IPS DF 6.9 (cell line): ENCODE measurements around the gene CTNNB1.

ENCODE experiments used
- DNase-seq: peaks from one replicate; pipeline ENCODE4 v3.0.0-alpha.2; 2013; ENCODE audit warnings: low read depth, low spot score
- H3K27ac ChIP-seq: one replicate; pipeline ENCODE4 v1.5.1; 2013; ENCODE audit warnings: low read length, control low read depth
- H3K27me3 ChIP-seq: 2 replicates; pipeline ENCODE4 v1.6.1; 2013; ENCODE audit warnings: mild to moderate bottlenecking, low read length; ENCODE audit not compliant: control insufficient read depth, insufficient read depth
- H3K36me3 ChIP-seq: 2 replicates; pipeline ENCODE4 v1.6.1; 2013; ENCODE audit warnings: low read length; ENCODE audit not compliant: control insufficient read depth, insufficient read depth
- H3K4me1 ChIP-seq: 2 replicates; pipeline ENCODE4 v1.6.1; 2013; ENCODE audit warnings: low read length; ENCODE audit not compliant: control insufficient read depth, insufficient read depth
- H3K4me3 ChIP-seq: 2 replicates; pipeline ENCODE4 v1.5.1; 2013; ENCODE audit warnings: mild to moderate bottlenecking, low read length
- H3K9me3 ChIP-seq: 2 replicates; pipeline ENCODE4 v1.6.1; 2013; ENCODE audit warnings: low read length, inconsistent platforms; ENCODE audit not compliant: control insufficient read depth, insufficient read depth
- WGBS: extraction: QIAGEN DNeasy Blood & Tissue Kit; methylation state at CpG from one replicate; pipeline ENCODE4 v1.1.7; 2013; ENCODE audit warnings: mixed read lengths, missing lambda C conversion rate; ENCODE audit not compliant: insufficient read length, insufficient coverage; 5-methylcytosine and 5-hydroxymethylcytosine counted together

The CTNNB1 gene

DNA sequence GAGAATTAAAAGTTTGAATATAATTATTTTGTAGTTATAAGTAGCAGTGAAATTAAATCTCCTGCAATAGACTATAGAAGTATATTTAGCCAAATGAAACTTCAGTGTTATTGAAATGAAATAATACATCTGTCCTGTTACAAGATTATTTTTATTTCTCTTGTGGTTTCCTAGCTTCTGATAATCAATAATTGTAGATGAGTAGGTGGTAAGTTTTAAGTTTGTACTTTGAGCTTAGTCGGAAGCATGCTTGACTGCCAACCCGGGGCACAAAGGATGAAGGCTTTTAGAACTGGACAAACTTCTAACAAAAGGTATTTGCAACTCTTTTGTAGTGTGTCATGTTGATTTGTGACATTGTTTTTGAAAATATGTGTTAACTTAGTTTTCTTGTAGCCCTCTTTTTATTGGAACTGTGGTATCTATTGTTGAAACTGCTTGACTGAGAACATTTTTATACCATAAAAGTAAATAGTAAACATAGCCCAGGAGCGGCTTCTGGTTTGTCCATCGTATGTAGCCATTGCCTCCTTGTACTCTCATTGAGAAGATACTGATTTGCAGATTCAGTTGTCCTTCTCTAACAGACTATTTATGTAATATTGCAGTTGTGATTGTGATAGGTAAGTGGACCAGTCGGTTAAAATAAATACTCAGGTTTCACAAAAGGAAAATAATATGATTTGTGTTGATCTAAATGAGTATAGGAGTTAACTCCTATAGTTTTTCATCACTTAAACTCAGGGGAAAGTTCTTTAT, 2.9 kb downstream of the CTNNB1 start:
- no CpG with 5 or more reads among the region's 5 CpGs for WGBS
- Histone ChIP-seq H3K4me1 (no peaks in the 10 kb centered on the region; the same call in 1 of the 2 replicates), H3K9me3 (no peaks in the 10 kb centered on the region), H3K27me3 (no peaks in the 10 kb centered on the region), H3K36me3 (no peaks in the 10 kb centered on the region), H3K27ac (no peak overlapping the region), H3K4me3 (no peak overlapping the region)
- DNase-seq: no peak

DNA sequence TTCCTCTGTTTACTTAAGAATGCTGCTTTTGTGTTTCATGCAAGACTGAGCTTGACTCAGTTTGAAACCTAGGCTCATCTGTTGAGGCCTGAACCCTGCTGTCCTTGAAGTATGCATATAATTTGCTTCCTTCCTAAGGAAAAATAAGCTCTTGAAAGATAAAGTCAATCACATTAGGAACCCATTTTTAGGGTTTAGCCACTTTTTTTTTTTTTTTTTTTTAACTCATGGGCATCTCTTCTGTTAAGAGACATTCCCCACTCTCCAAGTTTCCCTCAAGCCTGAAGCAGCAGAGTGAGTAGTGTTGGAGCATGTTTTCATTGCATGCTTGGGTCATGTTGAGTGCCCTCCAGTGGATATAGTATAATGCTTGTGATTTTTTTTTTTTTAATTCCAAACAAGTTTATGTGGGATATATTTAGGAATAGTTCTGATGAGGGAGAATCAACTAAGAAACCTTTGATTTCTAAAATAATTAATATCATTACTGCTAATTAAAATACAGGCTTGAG, 3.6 kb downstream of the CTNNB1 start:
- no peak overlapping the region for H3K4me3 ChIP-seq
- no peak overlapping the region for H3K27ac ChIP-seq
- H3K36me3 ChIP-seq: no peaks in the 10 kb centered on the region
- H3K4me1 ChIP-seq: no peaks in the 10 kb centered on the region; the same call in 1 of the 2 replicates
- no peaks in the 10 kb centered on the region for H3K9me3 ChIP-seq
- H3K27me3 ChIP-seq: no peaks in the 10 kb centered on the region
- no peak for DNase-seq

DNA sequence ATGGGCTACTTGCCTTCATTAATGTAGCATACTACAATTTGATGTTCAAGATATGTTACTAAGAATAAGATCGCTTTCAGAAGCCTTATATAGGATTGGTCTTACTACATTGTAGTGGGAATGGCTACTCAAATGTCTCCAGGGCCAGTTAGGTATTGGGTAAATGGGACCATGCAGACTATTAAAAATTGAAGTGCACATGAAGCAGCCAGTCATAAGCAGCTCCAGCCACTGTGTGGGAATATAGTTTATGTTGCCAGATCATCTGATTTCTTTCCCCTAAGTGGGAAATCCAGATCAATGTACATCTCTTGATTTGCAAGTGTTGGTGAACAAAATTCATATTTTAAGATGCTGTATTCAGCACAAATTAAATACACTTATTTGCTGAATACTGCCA, 5.1 kb downstream of the CTNNB1 start:
- H3K27me3 ChIP-seq: no peaks in the 10 kb centered on the region
- H3K27ac ChIP-seq: no peak overlapping the region
- H3K4me1 ChIP-seq: no peaks in the 10 kb centered on the region; the same call in 1 of the 2 replicates
- DNase-seq: no peak
- WGBS: no CpG with 5 or more reads among the region's 1 CpG
- no peak overlapping the region for H3K4me3 ChIP-seq
- no peaks in the 10 kb centered on the region for H3K9me3 ChIP-seq
- H3K36me3 ChIP-seq: no peaks in the 10 kb centered on the region; the same call in 1 of the 2 replicates

DNA sequence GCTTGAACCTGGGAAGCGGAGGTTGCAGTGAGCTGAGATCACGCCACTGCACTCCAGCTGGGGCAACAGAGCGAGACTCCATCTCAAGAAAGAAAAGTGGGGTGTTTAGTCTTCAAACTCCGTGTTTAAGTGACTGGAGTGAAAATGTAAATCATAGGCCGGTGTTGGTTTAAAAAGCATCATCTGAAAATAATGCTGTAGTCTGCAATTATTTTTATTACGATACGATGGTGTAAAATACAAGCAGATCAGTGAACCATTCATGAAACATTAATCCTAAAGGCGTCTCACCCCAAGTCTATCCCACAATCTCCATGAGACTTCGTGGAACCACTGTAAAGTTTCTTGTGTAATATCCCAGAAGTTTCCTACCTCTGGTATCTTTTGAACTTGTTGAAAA, 6.3 kb downstream of the CTNNB1 start:
- H3K4me1 ChIP-seq: no peaks in the 10 kb centered on the region; the same call in 1 of the 2 replicates

DNA sequence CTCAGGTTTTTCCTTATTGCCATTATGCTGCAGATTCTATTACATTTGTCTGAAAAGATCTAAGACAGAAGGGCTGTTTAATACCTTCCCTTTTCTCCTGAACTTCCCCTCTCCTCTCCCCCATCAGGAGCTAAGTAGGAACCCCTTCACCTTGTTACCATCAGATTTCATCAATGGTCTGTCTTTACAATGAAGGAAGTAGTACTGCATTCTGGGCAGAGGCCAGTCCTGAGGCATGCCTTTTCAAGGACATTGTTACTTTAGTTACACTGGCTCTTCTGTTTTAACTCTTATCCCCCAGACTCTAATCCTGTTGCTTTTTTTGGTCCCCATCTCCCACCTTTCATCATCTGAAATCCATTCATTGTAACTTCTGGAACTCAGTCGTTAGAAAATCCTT, 8.1 kb downstream of the CTNNB1 start:
- no peaks in the 10 kb centered on the region for H3K9me3 ChIP-seq
- H3K36me3 ChIP-seq: no peaks in the 10 kb centered on the region; the same call in 1 of the 2 replicates
- no peaks in the 10 kb centered on the region; the same call in 1 of the 2 replicates for H3K4me1 ChIP-seq
- H3K4me3 ChIP-seq: no peak overlapping the region
- no peaks in the 10 kb centered on the region for H3K27me3 ChIP-seq
- no peak overlapping the region for H3K27ac ChIP-seq
- WGBS: no CpG with 5 or more reads among the region's 1 CpG
- DNase-seq: no peak

More for the DNA sequence above, 6.3 kb downstream of the CTNNB1 start:
- H3K4me3 ChIP-seq: no peak overlapping the region
- no peaks in the 10 kb centered on the region for H3K27me3 ChIP-seq
- no peaks in the 10 kb centered on the region; the same call in 1 of the 2 replicates for H3K36me3 ChIP-seq
- DNase-seq: no peak
- WGBS: no CpG with 5 or more reads among the region's 9 CpGs
- H3K9me3 ChIP-seq: no peaks in the 10 kb centered on the region
- no peak overlapping the region for H3K27ac ChIP-seq

DNA sequence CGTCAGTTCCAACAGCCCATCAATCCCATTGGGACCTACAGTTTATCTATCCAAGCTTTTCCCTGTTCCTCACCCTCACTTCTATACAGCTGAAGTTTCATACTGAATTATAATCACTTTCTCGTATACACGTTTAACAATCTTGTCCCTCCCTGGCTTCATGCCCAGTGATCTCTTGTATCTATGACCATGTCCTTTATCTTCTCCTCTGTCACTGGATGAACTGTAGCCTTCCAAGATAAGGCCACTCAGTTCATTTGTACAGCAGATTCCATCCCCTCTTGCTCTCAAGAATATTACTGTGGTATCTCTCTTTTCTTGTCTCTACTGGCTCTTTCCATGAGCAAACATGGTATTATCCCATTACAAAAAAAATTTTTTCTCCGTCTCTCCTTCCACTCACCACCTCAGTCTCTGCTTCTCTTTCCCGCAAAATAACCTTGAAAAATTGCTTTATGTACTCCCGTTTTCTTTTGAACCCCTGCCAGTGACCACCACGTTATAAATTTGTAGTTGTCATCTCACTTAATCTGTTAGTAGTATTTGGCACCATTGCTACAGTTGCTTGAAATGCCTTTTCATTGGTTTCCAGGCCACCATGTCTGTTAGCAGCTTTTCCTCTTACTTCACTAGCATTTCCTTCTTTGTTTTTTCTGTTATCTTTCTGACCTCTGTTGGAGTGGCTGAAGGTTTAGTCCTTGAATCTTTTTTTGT, 9.4 kb downstream of the CTNNB1 start:
- H3K9me3 ChIP-seq: no peaks in the 10 kb centered on the region
- H3K4me1 ChIP-seq: no peaks in the 10 kb centered on the region; the same call in 1 of the 2 replicates
- WGBS: 100% methylated on average over 3 of the region's 7 CpGs
- DNase-seq: no peak
- no peaks in the 10 kb centered on the region for H3K27me3 ChIP-seq
- no peaks in the 10 kb centered on the region; the same call in 1 of the 2 replicates for H3K36me3 ChIP-seq
- H3K4me3 ChIP-seq: no peak overlapping the region
- no peak overlapping the region for H3K27ac ChIP-seq

DNA sequence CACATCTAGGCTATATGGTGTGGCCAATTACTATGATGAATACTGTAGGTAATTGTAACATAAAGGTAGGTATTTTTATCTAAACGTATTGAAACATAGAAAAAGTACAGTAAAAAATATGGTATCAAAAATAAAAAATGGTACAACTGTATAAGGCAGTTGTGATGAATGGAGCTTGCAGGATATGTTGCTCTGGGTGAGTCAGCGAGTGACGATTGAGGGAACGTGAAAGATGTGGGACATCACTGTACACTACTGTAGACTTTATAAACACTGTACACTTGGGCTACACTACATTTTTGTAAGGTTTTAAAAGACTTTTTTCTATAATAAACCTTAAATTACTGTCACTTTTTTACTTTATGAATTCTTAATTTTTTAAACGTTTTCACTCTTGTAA, 10.3 kb downstream of the CTNNB1 start:
- Histone ChIP-seq H3K9me3 (no peaks in the 10 kb centered on the region), H3K4me3 (no peak overlapping the region), H3K27me3 (no peaks in the 10 kb centered on the region), H3K36me3 (no peaks in the 10 kb centered on the region; the same call in 1 of the 2 replicates), H3K27ac (no peak overlapping the region), H3K4me1 (no peaks in the 10 kb centered on the region; the same call in 1 of the 2 replicates)
- WGBS: 100% methylated on average over 3 of the region's 5 CpGs
- no peak for DNase-seq

DNA sequence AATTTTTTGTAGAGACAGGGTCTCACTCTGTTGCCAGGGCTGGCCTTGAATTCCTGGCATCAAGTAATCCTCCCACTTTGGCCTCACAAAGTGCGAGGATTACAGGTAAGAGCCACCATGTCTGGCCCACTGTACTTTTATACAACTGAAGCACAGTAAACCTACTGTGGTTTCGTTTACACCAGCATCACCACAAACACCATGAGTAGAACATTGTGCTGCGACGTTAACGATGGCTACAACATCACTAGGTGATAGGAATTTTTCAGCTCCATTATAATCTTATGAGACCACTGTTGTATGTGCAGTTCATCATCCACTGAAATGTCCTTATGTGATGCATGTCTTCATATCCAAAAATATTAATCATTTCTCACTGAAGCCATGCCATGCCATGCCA, 11.7 kb downstream of the CTNNB1 start:
- Histone ChIP-seq H3K4me1 (no peaks in the 10 kb centered on the region; the same call in 1 of the 2 replicates), H3K27ac (no peak overlapping the region), H3K9me3 (no peaks in the 10 kb centered on the region), H3K36me3 (no peaks in the 10 kb centered on the region; the same call in 1 of the 2 replicates), H3K27me3 (no peaks in the 10 kb centered on the region), H3K4me3 (no peak overlapping the region)
- no CpG with 5 or more reads among the region's 5 CpGs for WGBS
- no peak for DNase-seq

DNA sequence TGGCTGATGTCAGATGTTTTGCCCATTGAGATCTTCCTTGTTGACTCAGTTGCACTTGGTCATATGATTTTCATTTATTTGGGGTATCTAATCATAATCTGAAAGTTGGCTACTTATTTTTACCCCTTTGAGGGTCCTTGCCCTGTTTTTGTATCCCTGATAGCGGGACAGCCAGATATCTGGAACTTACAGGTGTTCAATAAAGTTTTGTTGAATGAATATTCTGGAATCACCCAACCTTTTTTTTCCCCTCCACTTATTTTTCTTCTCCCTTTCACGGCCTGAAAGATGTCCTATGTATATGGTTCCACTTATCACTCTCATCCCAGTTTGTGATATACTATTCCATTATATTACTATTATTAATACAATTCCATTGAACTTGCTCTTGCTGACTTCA, 12.8 kb downstream of the CTNNB1 start:
- Histone ChIP-seq H3K4me1 (no peaks in the 10 kb centered on the region; the same call in 1 of the 2 replicates), H3K27ac (no peak overlapping the region), H3K36me3 (no peaks in the 10 kb centered on the region; the same call in 1 of the 2 replicates), H3K9me3 (no peaks in the 10 kb centered on the region), H3K4me3 (no peak overlapping the region), H3K27me3 (no peaks in the 10 kb centered on the region)
- WGBS: no CpG with 5 or more reads among the region's 2 CpGs
- DNase-seq: no peak

DNA sequence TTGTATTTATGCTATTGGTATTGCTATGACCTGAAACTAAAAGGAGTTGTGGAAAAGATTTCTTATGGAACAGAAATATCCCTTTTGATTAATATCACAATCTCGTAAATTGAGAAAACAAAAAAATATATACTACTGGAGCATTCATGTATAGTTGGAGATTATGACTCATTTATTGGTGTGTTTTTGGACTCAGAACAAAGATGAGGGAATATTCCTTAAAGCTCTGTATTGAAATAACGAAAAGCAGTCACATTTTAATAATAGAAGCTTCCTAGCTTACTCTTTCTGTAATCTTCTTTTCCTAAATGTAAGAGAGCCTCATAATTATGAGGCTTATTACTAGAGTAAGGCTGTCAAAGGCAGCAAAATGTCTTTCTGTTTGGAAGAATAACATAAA, 14.3 kb downstream of the CTNNB1 start:
- Histone ChIP-seq H3K27ac (no peak overlapping the region), H3K36me3 (no peaks in the 10 kb centered on the region; the same call in 1 of the 2 replicates), H3K4me1 (no peaks in the 10 kb centered on the region; the same call in 1 of the 2 replicates), H3K9me3 (no peaks in the 10 kb centered on the region), H3K4me3 (no peak overlapping the region), H3K27me3 (no peaks in the 10 kb centered on the region)
- no CpG with 5 or more reads among the region's 2 CpGs for WGBS
- DNase-seq: no peak
